Cardiac septum (tissue), 1 donor: ENCODE data around the gene AGMAT. TPM values are rescaled to one million over a fixed set of nuclear protein-coding genes. Genes with fewer than 3 reads are reported as not detected.
"Not testable (repeated sequence)": the region's sequence is repeated elsewhere in the genome, so short reads cannot be mapped to it uniquely, and the experiment has no call there.

Source experiments
- DNase-seq: peaks from one replicate; pipeline ENCODE4 v3.0.0-alpha.2; 2020; ENCODE audit warnings: low spot score
- intact Hi-C: fragments of 100-400 bp; cut with DNase I; formaldehyde crosslinking; loops from one replicate; pipeline ENCODE4 v1.14.0; 2022
- total RNA-seq: library from RNA; stranded (reverse); fragmentation: NEBNext Ultra II Directional; extraction: Animal tissue kit (Norgen Biotek cat#: 25700); gene quantifications from one replicate; pipeline ENCODE4 v1.2.1, GENCODE V29; 2021
- donor health status: DM: no; HTN: no; CAD: no.

Gene AGMAT
- total RNA-seq, 1 donor from 2014 or later: 0.11 TPM

- intact Hi-C loops: loop anchor here (2.0 to 5.0 kb wide), 4 partner anchors 14 to 89 kb away; partner anchors contain the start of genes DNAJC16 and PLEKHM2
- no peak for DNase-seq
These were observed 31.7 kb upstream of the AGMAT start for GRCh38 chr1:15616373-15617172.

GRCh38 chr1:15610167-15610566 lies 25.3 kb upstream of the AGMAT start:
- intact Hi-C loops: no loop called here
- no peak for DNase-seq

GRCh38 chr1:15609631-15610030 lies 24.8 kb upstream of the AGMAT start:
- DNase-seq: no peak
- intact Hi-C loops: no loop called here

- intact Hi-C loops: no loop called here
These were observed 20.8 kb upstream of the AGMAT start for GRCh38 chr1:15605398-15606383.

GRCh38 chr1:15604400-15604799 lies 19.5 kb upstream of the AGMAT start:
- DNase-seq, intact Hi-C loops: not testable (repeated sequence)

More at GRCh38 chr1:15605398-15606383, 20.8 kb upstream of the AGMAT start:
- no peak for DNase-seq

- intact Hi-C loops: loop anchor here (2.0 kb wide), 1 partner anchor 13 kb away; the partner anchor contains the start of gene DDI2
- not testable (repeated sequence) for DNase-seq
These were observed 19.1 kb upstream of the AGMAT start for GRCh38 chr1:15603966-15604282.

- DNase-seq: peak; percentile 99
- intact Hi-C loops: loop anchor here (2.0 kb wide), 1 partner anchor 13 kb away; the partner anchor contains the start of gene DDI2
These were observed 18.5 kb upstream of the AGMAT start for GRCh38 chr1:15603050-15603965.

GRCh38 chr1:15598436-15598835 lies 13.6 kb upstream of the AGMAT start:
- DNase-seq: no peak
- intact Hi-C loops: loop anchor here (5.0 kb wide), 1 partner anchor 144 kb away; the partner anchor contains the start of gene TMEM82

GRCh38 chr1:15595809-15596617 lies 11.2 kb upstream of the AGMAT start:
- intact Hi-C loops: loop anchor here (5.0 kb wide), 1 partner anchor 146 kb away; the partner anchor contains the start of gene TMEM82
- DNase-seq: no peak

- no peak for DNase-seq
- intact Hi-C loops: no loop called here
These were observed 7.4 kb upstream of the AGMAT start for GRCh38 chr1:15592285-15592684.

GRCh38 chr1:15583016-15583706 lies 1.7 kb downstream of the AGMAT start:
- intact Hi-C loops: no loop called here
- DNase-seq: no peak

- no peak for DNase-seq
- intact Hi-C loops: no loop called here
These were observed 5.2 kb downstream of the AGMAT start for GRCh38 chr1:15579683-15580047.

- intact Hi-C loops: no loop called here
- DNase-seq: no peak
These were observed 5.7 kb downstream of the AGMAT start for GRCh38 chr1:15578921-15579682.

- no peak for DNase-seq
- intact Hi-C loops: no loop called here
These were observed 7.2 kb downstream of the AGMAT start for GRCh38 chr1:15577691-15578090.

- intact Hi-C loops: no loop called here
- DNase-seq: no peak
These were observed 9.2 kb downstream of the AGMAT start for GRCh38 chr1:15575549-15576150.

- no peak for DNase-seq
These were observed 10.1 kb downstream of the AGMAT start for GRCh38 chr1:15574741-15575140.

GRCh38 chr1:15573477-15573876 lies 11.4 kb downstream of the AGMAT start:
- intact Hi-C loops: no loop called here
- DNase-seq: no peak

More at GRCh38 chr1:15574741-15575140, 10.1 kb downstream of the AGMAT start:
- intact Hi-C loops: no loop called here
